ENCODE results near the gene COL4A1.

- TF ChIP-seq RAD21 (conservative IDR thresholded peaks at IDR 0.05 in 1 of 2, IDR thresholded peaks at IDR 0.05 in 1 of 2), result no peak
- no peak for TF ChIP-seq HOXA7 (CRISPR knock-in tag; IDR thresholded peaks at IDR 0.05)
- no peak for TF ChIP-seq EP300 (IDR thresholded peaks at IDR 0.05)
Observed at GRCh38 chr13:110314516-110315245, 7.7 kb upstream of the COL4A1 start.

Data from A549 (cell line).